Adrenal gland (tissue), 5 donors: ENCODE measurements around the gene TMEM130.

Experiments
- CTCF ChIP-seq, 6 experiments: fragments of 450-650 bp in 4 of 6; fragments of 200-600 bp in 2 of 6; sonication (generic) in 1 of 6; IDR thresholded peaks; 1 replicate in 5 of 6; 2 replicates in 1 of 6; pipeline versions ENCODE4 v1.5.1 to v1.8.0; 2016 to 2021; ENCODE audit warnings: antibody characterized with exemption in 6 of 6, mild to moderate bottlenecking in 2 of 6, moderate library complexity in 1 of 6
- POLR2A ChIP-seq, 2 donors: fragments of 450-650 bp; IDR thresholded peaks; one replicate each; pipeline ENCODE4 v1.6.1; 2017; ENCODE audit warnings: antibody characterized with exemption in 2 of 2, mild to moderate bottlenecking in 2 of 2, moderate library complexity in 1 of 2
- donor health status: DM: no; HTN: no; CAD: no.

GRCh38 chr7:98852826-98853225 lies 17.0 kb downstream of the TMEM130 start:
- TF ChIP-seq CTCF (IDR thresholded peaks at IDR 0.05) (no peak), POLR2A (IDR thresholded peaks at IDR 0.05) (no peak)
